HepG2 (cell line): ENCODE measurements around the gene ARHGEF7. TPM values are rescaled to one million over a fixed set of nuclear protein-coding genes. Genes with fewer than 3 reads are reported as not detected.

ENCODE experiments used
- ATAC-seq: fragments of 200-7000 bp; cut with Tn5 transposase; 3 replicates; pipeline ENCODE4 v1.9.1; 2020; ENCODE audit warnings: mild to moderate bottlenecking, moderate library complexity
- BruUV-seq: library from RNA; stranded (reverse); fragments of 400-500 nt; replicated peaks from 2 replicates; lab custom pipeline; 2021; lab: Mats Ljungman, UMichigan
- CTCF ChIA-PET: fragments of 300-600 bp; formaldehyde crosslinking; extraction: SDS; loops from one replicate; lab custom pipeline; 2021; ENCODE audit warnings: low total read pairs, inconsistent platforms, low intra/inter-chr PET ratio; lab: Yijun Ruan, JAX
- POLR2A ChIA-PET: fragments of 350-600 bp; sonication (Branson Sonifier 250); formaldehyde crosslinking; loops from one replicate; lab custom pipeline; 2020; ENCODE audit warnings: antibody characterized with exemption, inconsistent platforms; lab: Yijun Ruan, JAX
- DNase-seq: peaks from one replicate; pipeline ENCODE4 v3.0.0-alpha.2; 2015; ENCODE audit warnings: low spot score
- FAIRE-seq: peaks from 3 replicates; lab custom pipeline; 2011; peaks lifted over from hg19 to GRCh38; lab: Jason Lieb, UNC
- H2AFZ ChIP-seq: one replicate; pipeline ENCODE4 v1.6.1; 2011; ENCODE audit warnings: low read length, inconsistent platforms
- H3K27ac ChIP-seq: fragments of 300-600 bp; 3 replicates; pipeline ENCODE4 v1.8.0; 2011; ENCODE audit warnings: mixed run types, mild to moderate bottlenecking, mixed read lengths, low read length, inconsistent platforms; ENCODE audit not compliant: insufficient read depth; ENCODE audit errors: extremely low read length
- H3K27me3 ChIP-seq, 2 experiments: fragments of 200-600 bp in 1 of 2; 2 replicates in 1 of 2; 3 replicates in 1 of 2; pipeline versions ENCODE4 v1.6.0 to v1.8.0; 2011; ENCODE audit warnings: low read length in 2 of 2, mild to moderate bottlenecking in 2 of 2, moderate library complexity in 2 of 2, inconsistent platforms in 1 of 2; ENCODE audit not compliant: insufficient read depth in 2 of 2, control insufficient read depth in 1 of 2
- H3K36me3 ChIP-seq, 2 experiments: fragments of 200-600 bp in 1 of 2; replicated peaks in 1 of 2; 2 replicates in 1 of 2; 3 replicates in 1 of 2; pipeline versions ENCODE4 v1.5.1 to v1.8.0; 2011; ENCODE audit warnings: low read length in 2 of 2, inconsistent platforms in 1 of 2; ENCODE audit not compliant: insufficient read depth in 2 of 2, control insufficient read depth in 1 of 2
- H3K4me1 ChIP-seq: 2 replicates; pipeline ENCODE4 v1.5.1; 2012; ENCODE audit warnings: low read length, inconsistent platforms; ENCODE audit not compliant: insufficient read depth
- H3K4me2 ChIP-seq: 2 replicates; pipeline ENCODE4 v1.6.0; 2011; ENCODE audit warnings: low read depth, low read length, inconsistent platforms
- H3K4me3 ChIP-seq, 3 experiments: fragments of 200-600 bp in 1 of 3; sonication (generic), shearing (Covaris generic) in 1 of 3; replicated peaks in 1 of 3; 2 replicates each; pipeline ENCODE4 v1.5.1; 2011 to 2016; ENCODE audit warnings: low read length in 3 of 3, inconsistent platforms in 2 of 3, low read depth in 2 of 3, mild to moderate bottlenecking in 2 of 3, control low read depth in 1 of 3, mixed read lengths in 1 of 3; ENCODE audit not compliant: insufficient read depth in 1 of 3
- H3K79me2 ChIP-seq: one replicate; pipeline ENCODE4 v1.6.1; 2011; ENCODE audit warnings: low read length, inconsistent platforms; ENCODE audit not compliant: insufficient read depth
- H3K9ac ChIP-seq: 2 replicates; pipeline ENCODE4 v1.6.0; 2011; ENCODE audit warnings: mild to moderate bottlenecking, low read depth, low read length, inconsistent platforms; ENCODE audit not compliant: insufficient read depth
- H3K9me3 ChIP-seq: 2 replicates; pipeline ENCODE4 v1.5.1; 2012; ENCODE audit warnings: mild to moderate bottlenecking, low read length
- H4K20me1 ChIP-seq: 2 replicates; pipeline ENCODE4 v1.6.0; 2011; ENCODE audit warnings: inconsistent platforms, mild to moderate bottlenecking, low read length, moderate library complexity; ENCODE audit not compliant: insufficient read depth
- HOXA7 ChIP-seq: sonication (generic); formaldehyde crosslinking; IDR thresholded peaks from 2 replicates; pipeline ENCODE4 v1.8.1; 2022; ENCODE audit warnings: mild to moderate bottlenecking, missing genetic modification reagents, moderate library complexity
- HOXD1 ChIP-seq: sonication (generic); formaldehyde crosslinking; IDR thresholded peaks from 2 replicates; pipeline ENCODE4 v1.5.0; 2020; ENCODE audit warnings: missing genetic modification reagents
- SPEN ChIP-seq: sonication (generic); formaldehyde crosslinking; IDR thresholded peaks from 2 replicates; pipeline ENCODE4 v1.5.1; 2020; ENCODE audit warnings: low read depth, mild to moderate bottlenecking, missing genetic modification reagents
- SUZ12 ChIP-seq: fragments of 150-350 bp; IDR thresholded peaks from 2 replicates; pipeline ENCODE4 v1.6.1; 2014; ENCODE audit warnings: low read depth, low read length
- TSC22D2 ChIP-seq: sonication (generic); formaldehyde crosslinking; IDR thresholded peaks from 2 replicates; pipeline ENCODE4 v1.5.1; 2020; ENCODE audit warnings: missing genetic modification reagents, mild to moderate bottlenecking, borderline replicate concordance
- ZHX1 ChIP-seq: sonication (generic); formaldehyde crosslinking; IDR thresholded peaks from 2 replicates; pipeline ENCODE4 v1.8.1; 2022; ENCODE audit warnings: low read depth, mild to moderate bottlenecking, missing genetic modification reagents
- ZNF530 ChIP-seq: sonication (generic); formaldehyde crosslinking; IDR thresholded peaks from 2 replicates; pipeline ENCODE4 v1.5.0; 2020; ENCODE audit warnings: low read depth, mild to moderate bottlenecking, missing genetic modification reagents
- ZNF577 ChIP-seq: sonication (generic); formaldehyde crosslinking; IDR thresholded peaks from 2 replicates; pipeline ENCODE4 v1.4.0; 2020; ENCODE audit warnings: mild to moderate bottlenecking, low read depth, missing genetic modification reagents, borderline replicate concordance
- ZNF710 ChIP-seq: sonication (generic); formaldehyde crosslinking; IDR thresholded peaks from 2 replicates; pipeline ENCODE4 v1.5.0; 2020; ENCODE audit warnings: mild to moderate bottlenecking, missing genetic modification reagents, borderline replicate concordance
- ZNF768 ChIP-seq: sonication (generic); formaldehyde crosslinking; IDR thresholded peaks from 2 replicates; pipeline ENCODE4 v1.4.0; 2020; ENCODE audit warnings: missing genetic modification reagents
- WGBS: methylation state at CpG from one replicate; pipeline ENCODE4 v1.1.6; 2017; ENCODE audit warnings: low lambda C conversion rate; 5-methylcytosine and 5-hydroxymethylcytosine counted together
- in situ Hi-C: cut with HindIII; loops from 2 replicates; pipeline ENCODE4 v1.10.0; 2017; ENCODE audit warnings: low pct_unique_long_range_greater_than_20kb; ENCODE audit not compliant: extremely low pct_ligation_motif_present
- intact Hi-C: fragments of 100-400 bp; cut with micrococcal nuclease; formaldehyde crosslinking; loops from one replicate; pipeline ENCODE4 v1.10.0; 2022; ENCODE audit not compliant: unreplicated experiment
- polyA plus RNA-seq, 8 experiments: library from polyadenylated mRNA; depleted of rRNA in 3 of 8; stranded (reverse) in 7 of 8; unstranded in 1 of 8; fragments of >200 nt; fragmentation: Illumina TruSeq in 4 of 8; extraction: Trizol in 4 of 8; gene quantifications; 2 replicates each; pipeline versions ENCODE4 v1.2.1 to v1.2.3, GENCODE V29; 2011 to 2016; ENCODE audit warnings: low read depth in 4 of 8, missing spikeins in 1 of 8, mixed read lengths in 1 of 8; ENCODE audit not compliant: insufficient read depth in 1 of 8
- total RNA-seq, 5 experiments: library from RNA; depleted of rRNA; stranded (reverse); fragments of >200 nt; fragmentation: Illumina TruSeq; extraction: Trizol; gene quantifications; 2 replicates each; pipeline ENCODE4 v1.2.3, GENCODE V29; 2016; ENCODE audit warnings: low read depth in 1 of 5
- TF ChIP-seq, protein P1 (sequence below): IDR thresholded peaks from 2 replicates; pipeline ENCODE4 v1.6.1; 2016; ENCODE audit warnings: low read depth, borderline replicate concordance

Gene ARHGEF7
- total and polyA plus RNA-seq, 2 of the 13 experiments (the other 11 are each of a cell fraction or from before 2014, with no cell fraction given) = 15.7 to 22.3 TPM

- no TSS peak for BruUV-seq
- H3K27me3 ChIP-seq = no peaks in the 10 kb centered on the region
- no peak overlapping the region for H3K4me3 ChIP-seq
- peaks cover 4% of the 10 kb centered on the region; the same call in 1 of the 2 replicates for H4K20me1 ChIP-seq
- H2AFZ ChIP-seq = no peak overlapping the region
- H3K9ac ChIP-seq = no peak overlapping the region
- in situ Hi-C loops (no loop called here), intact Hi-C loops (no loop called here)
- 96% methylated on average over 10 of the region's 10 CpGs for WGBS
- peaks cover 84% of the 10 kb centered on the region for H3K79me2 ChIP-seq
- ATAC-seq = no peak
- DNase-seq = no peak
- H3K9me3 ChIP-seq = no peaks in the 10 kb centered on the region
- no peak for FAIRE-seq
- no peak overlapping the region for H3K4me2 ChIP-seq
- TF ChIP-seq, protein P1, sequence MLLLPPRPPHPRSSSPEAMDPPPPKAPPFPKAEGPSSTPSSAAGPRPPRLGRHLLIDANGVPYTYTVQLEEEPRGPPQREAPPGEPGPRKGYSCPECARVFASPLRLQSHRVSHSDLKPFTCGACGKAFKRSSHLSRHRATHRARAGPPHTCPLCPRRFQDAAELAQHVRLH (CRISPR knock-in tag) = no peak
- TF ChIP-seq TSC22D2 (no peak), ZNF710 (CRISPR knock-in tag) (no peak), ZNF530 (CRISPR knock-in tag) (no peak), ZNF768 (CRISPR knock-in tag) (no peak), SUZ12 (no peak), HOXD1 (CRISPR knock-in tag) (no peak), ZHX1 (CRISPR knock-in tag) (no peak), ZNF577 (CRISPR knock-in tag) (no peak), SPEN (CRISPR knock-in tag) (no peak), HOXA7 (no peak)
- no peak overlapping the region for H3K27ac ChIP-seq
- ChIA-PET POLR2A (no interaction called here), CTCF (no interaction called here)
- no peaks in the 10 kb centered on the region for H3K4me1 ChIP-seq
- no peaks in the 10 kb centered on the region; a peak in 3 of 5 replicates for H3K36me3 ChIP-seq
Observed at GRCh38 chr13:111186305-111186935, 71.3 kb downstream of the ARHGEF7 start.
